Spleen (tissue), 7 donors: ENCODE measurements around the gene TEDC1.

Experiments
- POLR2A ChIP-seq, 3 donors: fragments of 450-650 bp; IDR thresholded peaks; one replicate each; pipeline ENCODE4 v1.5.1; 2017; ENCODE audit warnings: antibody characterized with exemption in 3 of 3, mild to moderate bottlenecking in 1 of 3
- POLR2AphosphoS5 ChIP-seq, 3 donors: sonication (generic); formaldehyde crosslinking; IDR thresholded peaks; one replicate each; pipeline ENCODE4 v1.5.1; 2017; ENCODE audit warnings: antibody characterized with exemption in 3 of 3
- TF ChIP-seq, protein P1 (sequence below), 11 experiments: fragments of 200-600 bp in 7 of 11; fragments of 450-650 bp in 4 of 11; sonication (generic) in 4 of 11; IDR thresholded peaks in 8 of 11; conservative IDR thresholded peaks in 3 of 11; 1 replicate in 7 of 11; 2 replicates in 4 of 11; pipeline versions ENCODE4 v1.4.0 to v1.8.0; 2016 to 2021; ENCODE audit warnings: antibody characterized with exemption in 11 of 11, inconsistent platforms in 4 of 11, mild to moderate bottlenecking in 1 of 11
- donor health status: DM: no; HTN: no; CAD: no; lungs with moderate emphysema.
- donor health status: DM: no; HTN: no; CAD: no.
- donor health status: DM: no; HTN: no; CAD: no.

GRCh38 chr14:105492031-105492970 lies 1.3 kb downstream of the TEDC1 start:
- TF ChIP-seq, protein P1, sequence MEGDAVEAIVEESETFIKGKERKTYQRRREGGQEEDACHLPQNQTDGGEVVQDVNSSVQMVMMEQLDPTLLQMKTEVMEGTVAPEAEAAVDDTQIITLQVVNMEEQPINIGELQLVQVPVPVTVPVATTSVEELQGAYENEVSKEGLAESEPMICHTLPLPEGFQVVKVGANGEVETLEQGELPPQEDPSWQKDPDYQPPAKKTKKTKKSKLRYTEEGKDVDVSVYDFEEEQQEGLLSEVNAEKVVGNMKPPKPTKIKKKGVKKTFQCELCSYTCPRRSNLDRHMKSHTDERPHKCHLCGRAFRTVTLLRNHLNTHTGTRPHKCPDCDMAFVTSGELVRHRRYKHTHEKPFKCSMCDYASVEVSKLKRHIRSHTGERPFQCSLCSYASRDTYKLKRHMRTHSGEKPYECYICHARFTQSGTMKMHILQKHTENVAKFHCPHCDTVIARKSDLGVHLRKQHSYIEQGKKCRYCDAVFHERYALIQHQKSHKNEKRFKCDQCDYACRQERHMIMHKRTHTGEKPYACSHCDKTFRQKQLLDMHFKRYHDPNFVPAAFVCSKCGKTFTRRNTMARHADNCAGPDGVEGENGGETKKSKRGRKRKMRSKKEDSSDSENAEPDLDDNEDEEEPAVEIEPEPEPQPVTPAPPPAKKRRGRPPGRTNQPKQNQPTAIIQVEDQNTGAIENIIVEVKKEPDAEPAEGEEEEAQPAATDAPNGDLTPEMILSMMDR (IDR thresholded peaks at IDR 0.05 in 8 of 11, conservative IDR thresholded peaks at IDR 0.05 in 3 of 11): no peak
- TF ChIP-seq POLR2A (IDR thresholded peaks at IDR 0.05) (no peak), POLR2AphosphoS5 (IDR thresholded peaks at IDR 0.05) (no peak)
